Neuronal stem cell (in vitro differentiated cells): ENCODE measurements around the gene CRAT.

Experiments
- DNase-seq: peaks from one replicate; pipeline ENCODE4 v3.0.0-alpha.2; 2013; ENCODE audit warnings: low spot score
- H2AFZ ChIP-seq: one replicate; pipeline ENCODE4 v1.6.1; 2013; ENCODE audit warnings: mild to moderate bottlenecking, low read length, inconsistent platforms
- H2AK5ac ChIP-seq: 2 replicates; pipeline ENCODE4 v1.6.1; 2013; ENCODE audit warnings: low read depth, mild to moderate bottlenecking, inconsistent platforms, low read length, moderate library complexity, mixed read lengths
- H2BK120ac ChIP-seq: 2 replicates; pipeline ENCODE4 v1.6.1; 2013; ENCODE audit warnings: low read depth, mild to moderate bottlenecking, inconsistent platforms, low read length, moderate library complexity, mixed read lengths
- H2BK12ac ChIP-seq: one replicate; pipeline ENCODE4 v1.6.1; 2013; ENCODE audit warnings: low read length, inconsistent platforms
- H2BK15ac ChIP-seq: 2 replicates; pipeline ENCODE4 v1.6.1; 2013; ENCODE audit warnings: mild to moderate bottlenecking, low read length, inconsistent platforms, mixed read lengths
- H2BK5ac ChIP-seq: one replicate; pipeline ENCODE4 v1.6.1; 2013; ENCODE audit warnings: inconsistent platforms, mild to moderate bottlenecking, low read length, moderate library complexity
- H3K14ac ChIP-seq: one replicate; pipeline ENCODE4 v1.6.1; 2013; ENCODE audit warnings: low read length, inconsistent platforms
- H3K18ac ChIP-seq: 2 replicates; pipeline ENCODE4 v1.6.1; 2013; ENCODE audit warnings: low read length, inconsistent platforms
- H3K23ac ChIP-seq: 2 replicates; pipeline ENCODE4 v1.6.1; 2013; ENCODE audit warnings: low read depth, mild to moderate bottlenecking, mixed read lengths, low read length, inconsistent platforms; ENCODE audit not compliant: poor library complexity
- H3K27ac ChIP-seq: replicated peaks from 3 replicates; pipeline ENCODE4 v1.5.1; 2013; ENCODE audit warnings: low read length, inconsistent platforms
- H3K27me3 ChIP-seq, 3 experiments: 2 replicates each; pipeline ENCODE4 v1.6.1; 2013; ENCODE audit warnings: low read length in 3 of 3, mild to moderate bottlenecking in 2 of 3, inconsistent platforms in 1 of 3, low read depth in 1 of 3, mixed read lengths in 1 of 3, moderate library complexity in 1 of 3; ENCODE audit not compliant: control insufficient read depth in 3 of 3, insufficient read depth in 3 of 3
- H3K36me3 ChIP-seq, 2 donors: replicated peaks in 1 of 2; 2 replicates each; pipeline ENCODE4 v1.6.1; 2013; ENCODE audit warnings: low read length in 2 of 2; ENCODE audit not compliant: control insufficient read depth in 2 of 2, insufficient read depth in 2 of 2
- H3K4ac ChIP-seq: 2 replicates; pipeline ENCODE4 v1.6.1; 2013; ENCODE audit warnings: inconsistent platforms, mild to moderate bottlenecking, low read length, moderate library complexity
- H3K4me1 ChIP-seq, 2 donors: 1 replicate in 1 of 2; 2 replicates in 1 of 2; pipeline ENCODE4 v1.6.1; 2013; ENCODE audit warnings: low read length in 2 of 2, low read depth in 1 of 2; ENCODE audit not compliant: control insufficient read depth in 2 of 2, insufficient read depth in 1 of 2
- H3K4me2 ChIP-seq: one replicate; pipeline ENCODE4 v1.6.1; 2013; ENCODE audit warnings: mild to moderate bottlenecking, low read length, inconsistent platforms; ENCODE audit not compliant: insufficient read depth, poor library complexity, severe bottlenecking
- H3K4me3 ChIP-seq, 2 donors: 2 replicates each; pipeline ENCODE4 v1.5.1; 2013; ENCODE audit warnings: low read length in 2 of 2, mild to moderate bottlenecking in 2 of 2, inconsistent platforms in 1 of 2, moderate library complexity in 1 of 2
- H3K79me1 ChIP-seq: one replicate; pipeline ENCODE4 v1.6.1; 2013; ENCODE audit warnings: low read depth, mild to moderate bottlenecking, inconsistent platforms, low read length, moderate library complexity
- H3K9ac ChIP-seq: one replicate; pipeline ENCODE4 v1.6.1; 2013; ENCODE audit warnings: mild to moderate bottlenecking, low read depth, low read length, inconsistent platforms; ENCODE audit not compliant: poor library complexity
- H3K9me3 ChIP-seq, 2 donors: replicated peaks in 1 of 2; 2 replicates each; pipeline versions ENCODE3 to v1.6.1; 2013; ENCODE audit warnings: low read length in 2 of 2, mild to moderate bottlenecking in 2 of 2, inconsistent platforms in 1 of 2, low read depth in 1 of 2, mixed read lengths in 1 of 2, moderate library complexity in 1 of 2; ENCODE audit not compliant: control insufficient read depth in 2 of 2, insufficient read depth in 1 of 2
- H4K8ac ChIP-seq: one replicate; pipeline ENCODE4 v1.6.1; 2013; ENCODE audit warnings: low read depth, mild to moderate bottlenecking, inconsistent platforms, low read length, moderate library complexity
- H4K91ac ChIP-seq: one replicate; pipeline ENCODE4 v1.6.1; 2013; ENCODE audit warnings: low read length, low read depth, mild to moderate bottlenecking, inconsistent platforms; ENCODE audit not compliant: poor library complexity
- WGBS, 2 donors: extraction: QIAGEN DNeasy Blood & Tissue Kit; methylation state at CpG; one replicate each; pipeline ENCODE4 v1.1.7; 2013; ENCODE audit warnings: missing lambda C conversion rate in 2 of 2, mixed read lengths in 1 of 2; ENCODE audit not compliant: insufficient read length in 2 of 2, insufficient replicate concordance in 1 of 2; ENCODE audit errors: extremely low coverage in 2 of 2; 5-methylcytosine and 5-hydroxymethylcytosine counted together

Gene CRAT

DNA sequence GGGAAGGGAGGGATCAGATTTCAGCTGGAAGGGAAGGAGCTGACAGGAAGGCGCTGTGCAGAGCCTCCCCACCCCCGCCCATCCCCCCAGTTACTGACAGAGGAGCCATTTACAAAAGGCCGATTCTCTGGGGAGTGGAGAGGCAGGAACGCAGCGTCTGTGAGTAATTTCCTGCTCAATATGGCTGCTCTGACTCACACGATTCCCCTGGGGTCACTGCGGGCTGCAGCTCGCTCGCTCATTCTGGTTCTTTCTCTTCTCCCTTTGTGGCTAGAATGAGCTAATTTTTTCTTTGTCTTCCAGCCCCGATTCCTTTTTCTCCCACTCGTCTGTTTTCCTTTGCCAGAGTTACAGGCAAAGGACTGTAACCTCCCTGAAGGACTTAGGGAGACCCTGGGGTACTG, 29.4 kb upstream of the CRAT start:
- Histone ChIP-seq H3K4me1 (peaks cover 40 to 55% of the 10 kb centered on the region in 2 donors), H3K9ac (peak overlapping the region; percentile 89), H3K27ac (peak overlapping the region; percentile 100), H3K9me3 (no peaks in the 10 kb centered on the region), H3K4me3 (peak overlapping the region; percentile 41 to 62), H3K18ac (peak overlapping the region; percentile 100), H3K36me3 (peaks cover 22 to 58% of the 10 kb centered on the region in 2 donors), H2BK15ac (peak overlapping the region; percentile 60), H2BK5ac (peak overlapping the region; percentile 99), H2AK5ac (peak overlapping the region; percentile 100), H2BK12ac (peak overlapping the region; percentile 3), H3K79me1 (peaks cover 8% of the 10 kb centered on the region), H3K4ac (peak overlapping the region; percentile 31), H4K8ac (peak overlapping the region; percentile 53), H4K91ac (peak overlapping the region; percentile 98), H3K14ac (peak overlapping the region; percentile 5), H3K27me3 (no peaks in the 10 kb centered on the region), H2AFZ (no peak overlapping the region), H2BK120ac (peak overlapping the region; percentile 98), H3K23ac (peak overlapping the region; percentile 8), H3K4me2 (peak overlapping the region; percentile 58)
- no CpG with 5 or more reads among the region's 11 CpGs for WGBS, 2 donors
- DNase-seq, result peak; percentile 90

DNA sequence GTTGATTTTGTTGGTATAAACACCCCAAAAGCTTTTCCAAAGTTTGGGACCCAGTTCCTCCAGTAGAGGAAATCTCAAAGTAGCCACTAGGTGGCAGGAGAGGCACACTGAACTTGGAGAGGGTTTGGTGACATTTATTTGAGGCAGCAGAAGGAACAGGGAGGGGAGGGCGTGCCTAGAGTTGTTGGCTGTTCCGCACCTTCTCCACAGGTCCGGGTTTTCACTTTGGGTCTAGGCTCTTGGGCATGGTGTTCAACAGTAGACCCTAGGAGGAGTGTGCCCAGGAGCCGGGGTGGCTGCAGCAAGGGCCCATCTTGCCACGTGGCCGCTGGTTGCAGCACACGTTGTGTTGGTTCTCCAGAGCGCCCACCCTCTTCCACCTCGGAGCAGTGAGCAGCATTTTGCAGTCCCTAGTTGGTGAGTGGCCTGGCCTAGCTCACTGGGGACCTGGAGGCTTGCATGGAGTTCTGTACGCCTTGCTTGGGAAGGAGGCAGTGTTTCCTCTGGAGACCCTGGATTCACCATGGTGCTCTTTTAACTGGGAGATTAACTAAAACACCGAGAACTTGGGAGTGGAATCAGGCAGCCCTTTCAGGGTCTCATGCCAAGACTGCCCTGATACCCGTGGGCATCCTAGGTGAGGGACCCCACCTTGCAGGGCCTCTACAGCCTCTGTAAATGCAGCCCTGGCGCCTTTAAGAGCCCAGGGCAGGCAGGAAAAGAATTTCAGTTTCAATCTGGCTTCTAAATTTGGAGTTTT, 28.8 kb upstream of the CRAT start:
- Histone ChIP-seq H4K8ac (peak overlapping the region; percentile 4), H4K91ac (no peak overlapping the region), H2BK15ac (no peak overlapping the region), H3K4me2 (peak overlapping the region; percentile 45), H3K27ac (peak overlapping the region; percentile 92), H2BK120ac (no peak overlapping the region), H3K27me3 (no peaks in the 10 kb centered on the region), H2AK5ac (peak overlapping the region; percentile 10), H2BK12ac (peak overlapping the region; percentile 26), H3K9ac (peak overlapping the region; percentile 74), H3K4me1 (peaks cover 40 to 54% of the 10 kb centered on the region in 2 donors), H3K23ac (no peak overlapping the region), H3K9me3 (no peaks in the 10 kb centered on the region), H3K14ac (no peak overlapping the region), H3K36me3 (peaks cover 25 to 62% of the 10 kb centered on the region in 2 donors), H3K4me3 (peak overlapping the region in 1 of 2 donors; percentile 35), H3K18ac (peak overlapping the region; percentile 93), H3K79me1 (peaks cover 8% of the 10 kb centered on the region), H3K4ac (peak overlapping the region; percentile 2), H2BK5ac (peak overlapping the region; percentile 63), H2AFZ (peak overlapping the region; percentile 46)
- peak; percentile 82 for DNase-seq
- WGBS, 2 donors, result no CpG with 5 or more reads among the region's 13 CpGs

DNA sequence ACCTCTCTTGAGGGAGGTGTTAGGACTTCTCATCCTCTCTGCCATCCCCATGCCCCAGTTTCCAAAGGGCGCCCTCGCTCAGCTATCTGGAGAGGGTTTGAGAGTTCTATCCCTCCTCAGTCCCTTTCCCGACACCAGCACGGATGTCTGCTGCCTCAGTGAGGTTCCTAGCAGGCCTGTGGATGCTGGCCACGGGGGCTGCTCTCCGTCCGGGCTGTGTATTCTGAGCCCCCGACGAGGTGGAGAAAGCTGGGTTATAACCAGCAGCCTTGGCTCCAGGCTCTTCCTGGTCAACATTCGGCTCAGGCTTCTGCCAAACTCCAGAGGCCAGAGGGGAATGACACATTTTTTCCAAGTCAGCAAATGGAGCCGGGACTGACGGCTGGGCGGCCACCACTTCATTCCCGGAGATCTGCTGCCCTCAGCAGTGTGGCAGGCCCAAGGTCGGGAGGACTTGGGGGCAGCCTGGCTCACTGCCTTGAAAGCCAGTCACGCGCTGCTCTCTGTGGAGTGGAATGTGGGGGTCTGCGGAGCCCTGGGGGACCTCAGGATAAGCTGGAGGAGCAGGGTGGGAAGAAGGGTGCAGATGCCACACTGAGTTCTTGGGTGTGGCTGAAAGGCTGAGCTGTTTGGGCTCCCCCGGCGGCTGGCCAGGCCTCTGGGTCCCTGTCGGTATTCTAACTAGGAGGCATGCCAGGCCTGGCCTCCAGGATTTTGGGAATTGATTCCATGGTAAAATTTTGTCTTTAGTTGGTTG, 28.1 kb upstream of the CRAT start:
- DNase-seq, result no peak
- Histone ChIP-seq H3K27ac (no peak overlapping the region), H3K36me3 (peaks cover 21 to 61% of the 10 kb centered on the region in 2 donors), H2AK5ac (peak overlapping the region; percentile 92), H3K27me3 (no peaks in the 10 kb centered on the region), H3K9ac (no peak overlapping the region), H3K4me3 (no peak overlapping the region), H3K9me3 (no peaks in the 10 kb centered on the region), H3K4me2 (no peak overlapping the region), H2AFZ (no peak overlapping the region), H2BK120ac (peak overlapping the region; percentile 13), H3K14ac (no peak overlapping the region), H3K18ac (peak overlapping the region; percentile 20), H4K91ac (no peak overlapping the region), H3K4ac (no peak overlapping the region), H2BK5ac (no peak overlapping the region), H2BK12ac (no peak overlapping the region), H3K4me1 (peaks cover 37 to 48% of the 10 kb centered on the region in 2 donors), H4K8ac (no peak overlapping the region), H3K79me1 (peaks cover 6% of the 10 kb centered on the region), H2BK15ac (no peak overlapping the region), H3K23ac (no peak overlapping the region)
- no CpG with 5 or more reads among the region's 21 CpGs for WGBS, 2 donors

DNA sequence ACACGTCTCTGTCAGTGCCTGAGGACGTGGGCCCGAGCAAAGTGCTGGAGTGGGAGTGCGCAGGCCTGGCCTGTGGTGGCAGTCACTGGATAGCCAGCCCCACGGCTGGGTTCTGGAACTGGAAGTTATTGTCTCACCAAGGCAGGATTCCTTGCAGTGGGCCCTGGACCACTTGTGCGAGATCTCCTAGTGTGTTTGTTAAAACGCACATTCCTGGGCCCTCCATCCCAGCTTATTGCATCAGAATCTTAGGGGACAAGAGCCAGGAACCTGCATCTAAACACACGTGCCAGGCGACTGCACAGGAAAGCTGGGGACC, 27.5 kb upstream of the CRAT start:
- DNase-seq, result no peak
- Histone ChIP-seq H3K23ac (no peak overlapping the region), H2BK12ac (no peak overlapping the region), H2BK5ac (no peak overlapping the region), H3K36me3 (peaks cover 26 to 61% of the 10 kb centered on the region in 2 donors), H3K4me3 (no peak overlapping the region), H3K4ac (no peak overlapping the region), H3K4me1 (peaks cover 31 to 42% of the 10 kb centered on the region in 2 donors), H2BK120ac (no peak overlapping the region), H3K79me1 (peaks cover 6% of the 10 kb centered on the region), H4K91ac (no peak overlapping the region), H3K4me2 (no peak overlapping the region), H2AK5ac (peak overlapping the region; percentile 92), H3K9ac (no peak overlapping the region), H3K18ac (no peak overlapping the region), H3K14ac (no peak overlapping the region), H3K27me3 (no peaks in the 10 kb centered on the region), H2AFZ (no peak overlapping the region), H3K9me3 (no peaks in the 10 kb centered on the region), H2BK15ac (no peak overlapping the region), H3K27ac (no peak overlapping the region), H4K8ac (no peak overlapping the region)
- no CpG with 5 or more reads among the region's 9 CpGs for WGBS, 2 donors
